IMR-90 (cell line): Measurements from ENCODE around the gene NPTX1. TPM values are rescaled to one million over a fixed set of nuclear protein-coding genes. Genes with fewer than 3 reads are reported as not detected.

Experiments
- ATAC-seq: fragments of 200-7000 bp; cut with Tn5 transposase; 2 replicates; pipeline ENCODE4 v1.9.1; 2020; ENCODE audit warnings: low read depth, mild to moderate bottlenecking, moderate library complexity
- BruUV-seq: library from RNA; stranded (reverse); fragments of 400-500 nt; replicated peaks from 2 replicates; lab custom pipeline; 2021; lab: Mats Ljungman, UMichigan
- CTCF ChIA-PET: fragments of 300-600 bp; formaldehyde crosslinking; extraction: SDS; loops from one replicate; lab custom pipeline; 2021; ENCODE audit warnings: antibody characterized with exemption; lab: Yijun Ruan, JAX
- POLR2A ChIA-PET: fragments of 300-600 bp; sonication (Branson Sonifier 250); formaldehyde crosslinking; loops from one replicate; lab custom pipeline; 2022; ENCODE audit warnings: antibody characterized with exemption; ENCODE audit not compliant: unreplicated experiment; lab: Charles Lee
- DNase-seq: peaks from one replicate; pipeline ENCODE4 v3.0.0; 2013
- H2AFZ ChIP-seq: replicated peaks from 2 replicates; pipeline ENCODE3; 2013; ENCODE audit warnings: low read length, mild to moderate bottlenecking; ENCODE audit not compliant: poor library complexity
- H2AK5ac ChIP-seq: 2 replicates; pipeline ENCODE4 v1.6.1; 2013; ENCODE audit warnings: low read depth, low read length, inconsistent platforms
- H2AK9ac ChIP-seq: replicated peaks from 2 replicates; pipeline ENCODE3; 2013; ENCODE audit warnings: mild to moderate bottlenecking, low read depth, low read length, moderate library complexity; ENCODE audit not compliant: poor library complexity
- H2BK120ac ChIP-seq: 2 replicates; pipeline ENCODE4 v1.6.1; 2013; ENCODE audit warnings: low read depth, low read length, inconsistent platforms
- H2BK15ac ChIP-seq: 3 replicates; pipeline ENCODE4 v1.6.1; 2013; ENCODE audit warnings: low read depth, low read length, inconsistent platforms
- H2BK20ac ChIP-seq: 2 replicates; pipeline ENCODE4 v1.6.1; 2013; ENCODE audit warnings: low read depth, mild to moderate bottlenecking, inconsistent platforms, low read length, moderate library complexity
- H2BK5ac ChIP-seq: 2 replicates; pipeline ENCODE4 v1.6.1; 2013; ENCODE audit warnings: mild to moderate bottlenecking, low read depth, low read length, inconsistent platforms; ENCODE audit not compliant: poor library complexity, severe bottlenecking
- H3K14ac ChIP-seq: replicated peaks from 2 replicates; pipeline ENCODE4 v1.6.1; 2013; ENCODE audit warnings: low read depth, low read length, inconsistent platforms
- H3K18ac ChIP-seq: 2 replicates; pipeline ENCODE4 v1.6.1; 2013; ENCODE audit warnings: low read depth, low read length, control low read depth
- H3K23ac ChIP-seq: 2 replicates; pipeline ENCODE4 v1.6.1; 2013; ENCODE audit warnings: low read depth, low read length, inconsistent platforms
- H3K27ac ChIP-seq: 2 replicates; pipeline ENCODE4 v1.5.1; 2013; ENCODE audit warnings: mild to moderate bottlenecking, control low read depth, low read length; ENCODE audit not compliant: insufficient read depth
- H3K27me3 ChIP-seq: 2 replicates; pipeline ENCODE4 v1.6.1; 2013; ENCODE audit warnings: low read length; ENCODE audit not compliant: control insufficient read depth, insufficient read depth
- H3K36me3 ChIP-seq: 2 replicates; pipeline ENCODE4 v1.6.1; 2013; ENCODE audit warnings: low read length, mixed read lengths; ENCODE audit not compliant: control insufficient read depth, insufficient read depth
- H3K4ac ChIP-seq: 2 replicates; pipeline ENCODE4 v1.6.1; 2013; ENCODE audit warnings: low read depth, low read length, inconsistent platforms
- H3K4me1 ChIP-seq: 2 replicates; pipeline ENCODE4 v1.6.1; 2013; ENCODE audit warnings: low read length, mixed read lengths; ENCODE audit not compliant: control insufficient read depth, insufficient read depth
- H3K4me2 ChIP-seq: 2 replicates; pipeline ENCODE4 v1.6.1; 2013; ENCODE audit warnings: low read depth, mild to moderate bottlenecking, control low read depth, low read length, moderate library complexity
- H3K4me3 ChIP-seq: 2 replicates; pipeline ENCODE4 v1.5.1; 2013; ENCODE audit warnings: low read depth, mild to moderate bottlenecking, control low read depth, low read length, moderate library complexity; ENCODE audit not compliant: insufficient read depth
- H3K56ac ChIP-seq: 2 replicates; pipeline ENCODE4 v1.6.1; 2013; ENCODE audit warnings: low read length, inconsistent platforms; ENCODE audit not compliant: insufficient read depth; ENCODE audit errors: extremely low read depth
- H3K79me1 ChIP-seq, 2 experiments: 2 replicates each; pipeline ENCODE4 v1.6.1; 2013; ENCODE audit warnings: low read length in 2 of 2, inconsistent platforms in 1 of 2, low read depth in 1 of 2
- H3K9ac ChIP-seq: 2 replicates; pipeline ENCODE4 v1.6.1; 2013; ENCODE audit warnings: low read depth, low read length, control low read depth
- H3K9me1 ChIP-seq: 2 replicates; pipeline ENCODE4 v1.6.1; 2013; ENCODE audit warnings: low read length, inconsistent platforms; ENCODE audit not compliant: insufficient read depth
- H3K9me3 ChIP-seq: 2 replicates; pipeline ENCODE4 v1.6.1; 2013; ENCODE audit warnings: low read length; ENCODE audit not compliant: control insufficient read depth, insufficient read depth
- H4K20me1 ChIP-seq: 2 replicates; pipeline ENCODE4 v1.6.1; 2013; ENCODE audit warnings: low read length, inconsistent platforms; ENCODE audit not compliant: insufficient read depth
- H4K5ac ChIP-seq: 2 replicates; pipeline ENCODE4 v1.6.1; 2013; ENCODE audit warnings: mild to moderate bottlenecking, low read depth, low read length, control low read depth
- H4K8ac ChIP-seq, 2 experiments: 2 replicates each; pipeline ENCODE4 v1.6.1; 2013; ENCODE audit warnings: low read depth in 2 of 2, low read length in 2 of 2, control low read depth in 1 of 2, inconsistent platforms in 1 of 2
- H4K91ac ChIP-seq: 2 replicates; pipeline ENCODE4 v1.6.1; 2013; ENCODE audit warnings: low read depth, low read length, inconsistent platforms; ENCODE audit not compliant: insufficient read depth
- BHLHE40 ChIP-seq: fragments of 150-350 bp; IDR thresholded peaks from 2 replicates; pipeline ENCODE4 v1.6.1; 2016; ENCODE audit warnings: mild to moderate bottlenecking, low read depth, low read length
- CHD1 ChIP-seq: IDR thresholded peaks from 2 replicates; pipeline ENCODE4 v1.6.1; 2012; ENCODE audit warnings: low read depth, low read length, improper control_type of control experiment
- FOS ChIP-seq: fragments of 150-350 bp; IDR thresholded peaks from 2 replicates; pipeline ENCODE4 v1.6.1; 2016; ENCODE audit warnings: low read depth, low read length
- MAFK ChIP-seq: IDR thresholded peaks from 2 replicates; pipeline ENCODE4 v1.6.1; 2012; ENCODE audit warnings: low read depth, low read length, improper control_type of control experiment
- MAZ ChIP-seq: IDR thresholded peaks from 2 replicates; pipeline ENCODE4 v1.6.1; 2012; ENCODE audit warnings: low read depth, mild to moderate bottlenecking, low read length, improper control_type of control experiment, moderate library complexity, borderline replicate concordance
- MXI1 ChIP-seq: IDR thresholded peaks from 2 replicates; pipeline ENCODE4 v1.6.1; 2012; ENCODE audit warnings: low read depth, mild to moderate bottlenecking, low read length, moderate library complexity, borderline replicate concordance
- RAD21 ChIP-seq: IDR thresholded peaks from 2 replicates; pipeline ENCODE4 v1.6.1; 2012; ENCODE audit warnings: low read length, improper control_type of control experiment
- RCOR1 ChIP-seq: IDR thresholded peaks from 2 replicates; pipeline ENCODE4 v1.6.1; 2012; ENCODE audit warnings: mild to moderate bottlenecking, low read length, improper control_type of control experiment; ENCODE audit not compliant: insufficient replicate concordance
- RFX5 ChIP-seq: IDR thresholded peaks from 2 replicates; pipeline ENCODE4 v1.8.0; 2012; ENCODE audit warnings: low read depth, mild to moderate bottlenecking, low read length, moderate library complexity
- SMC3 ChIP-seq: fragments of 150-350 bp; IDR thresholded peaks from 2 replicates; pipeline ENCODE4 v1.6.1; 2016; ENCODE audit warnings: low read depth, mild to moderate bottlenecking, antibody characterized with exemption, low read length, moderate library complexity
- WGBS, 2 experiments: methylation state at CpG; one replicate each; pipeline versions ENCODE4 v1.1.5 to v1.1.7; 2013; ENCODE audit warnings: missing lambda C conversion rate in 2 of 2; ENCODE audit not compliant: insufficient read length in 1 of 2; ENCODE audit errors: extremely low coverage in 2 of 2; 5-methylcytosine and 5-hydroxymethylcytosine counted together
- dilution Hi-C: fragments of 300-500 bp; cut with HindIII; formaldehyde crosslinking; loops from one replicate; pipeline ENCODE4 v1.14.3; 2018; ENCODE audit warnings: low sequenced_read_pairs; ENCODE audit not compliant: unreplicated experiment
- in situ Hi-C: fragments of 300-500 bp; cut with MboI; formaldehyde crosslinking; loops from 3 replicates; pipeline ENCODE4 v1.14.3; 2019; ENCODE audit warnings: low sequenced_read_pairs, inconsistent platforms, mixed read lengths
- intact Hi-C: fragments of 100-400 bp; cut with micrococcal nuclease; formaldehyde crosslinking; loops from 2 replicates; pipeline ENCODE4 v1.10.0; 2022
- polyA plus RNA-seq, 3 experiments: library from polyadenylated mRNA; depleted of rRNA; stranded (reverse); fragments of >200 nt; gene quantifications; 2 replicates each; pipeline ENCODE4 v1.2.3, GENCODE V29; 2012; ENCODE audit warnings: low replicate concordance in 1 of 3
- total RNA-seq: library from RNA; depleted of rRNA; stranded (reverse); fragments of >200 nt; gene quantifications from 2 replicates; pipeline ENCODE4 v1.2.3, GENCODE V29; 2012
- TF ChIP-seq, protein P1 (sequence below): conservative IDR thresholded peaks from 2 replicates; pipeline ENCODE4 v1.5.1; 2012; ENCODE audit warnings: mild to moderate bottlenecking, low read depth, low read length, improper control_type of control experiment
- TF ChIP-seq, protein P2 (sequence below): fragments of 150-350 bp; IDR thresholded peaks from 2 replicates; pipeline ENCODE4 v1.6.1; 2017; ENCODE audit warnings: mild to moderate bottlenecking, antibody characterized with exemption, low read length, low read depth

The NPTX1 gene
- total and polyA plus RNA-seq, 2 of the 4 experiments (the other 2 are of a cell fraction), result 20.8 to 39.5 TPM

- no peak for TF ChIP-seq MAZ
- TF ChIP-seq, protein P1, sequence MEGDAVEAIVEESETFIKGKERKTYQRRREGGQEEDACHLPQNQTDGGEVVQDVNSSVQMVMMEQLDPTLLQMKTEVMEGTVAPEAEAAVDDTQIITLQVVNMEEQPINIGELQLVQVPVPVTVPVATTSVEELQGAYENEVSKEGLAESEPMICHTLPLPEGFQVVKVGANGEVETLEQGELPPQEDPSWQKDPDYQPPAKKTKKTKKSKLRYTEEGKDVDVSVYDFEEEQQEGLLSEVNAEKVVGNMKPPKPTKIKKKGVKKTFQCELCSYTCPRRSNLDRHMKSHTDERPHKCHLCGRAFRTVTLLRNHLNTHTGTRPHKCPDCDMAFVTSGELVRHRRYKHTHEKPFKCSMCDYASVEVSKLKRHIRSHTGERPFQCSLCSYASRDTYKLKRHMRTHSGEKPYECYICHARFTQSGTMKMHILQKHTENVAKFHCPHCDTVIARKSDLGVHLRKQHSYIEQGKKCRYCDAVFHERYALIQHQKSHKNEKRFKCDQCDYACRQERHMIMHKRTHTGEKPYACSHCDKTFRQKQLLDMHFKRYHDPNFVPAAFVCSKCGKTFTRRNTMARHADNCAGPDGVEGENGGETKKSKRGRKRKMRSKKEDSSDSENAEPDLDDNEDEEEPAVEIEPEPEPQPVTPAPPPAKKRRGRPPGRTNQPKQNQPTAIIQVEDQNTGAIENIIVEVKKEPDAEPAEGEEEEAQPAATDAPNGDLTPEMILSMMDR, result no peak
- TF ChIP-seq FOS, result no peak
These were observed 27.5 kb upstream of the NPTX1 start (continued) for GRCh38 chr17:80503921-80504320.

DNA sequence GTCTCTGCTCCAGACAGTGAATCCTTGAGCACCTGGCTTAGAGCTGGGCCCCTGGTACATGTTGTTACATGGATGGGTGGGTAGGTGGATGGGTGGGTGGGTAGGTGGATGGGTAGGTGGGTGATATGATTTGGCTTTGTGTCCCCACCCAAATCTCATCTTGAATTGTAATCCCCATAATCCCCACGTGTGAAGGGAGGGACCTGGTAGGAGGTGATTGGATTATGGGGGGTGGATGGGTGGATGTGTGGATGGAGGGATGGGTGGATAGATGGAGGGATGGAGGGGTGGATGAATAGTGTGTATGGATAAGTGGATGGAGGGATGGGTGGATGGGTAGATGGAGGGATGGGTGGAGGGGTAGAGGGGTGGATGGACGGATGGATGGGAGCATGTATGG is 26.6 kb upstream of the NPTX1 start:
- H3K18ac ChIP-seq, result peak overlapping the region; percentile 29; the same call in 1 of the 2 replicates
- in situ Hi-C loops (no loop called here), dilution Hi-C loops (no loop called here), intact Hi-C loops (no loop called here)
- H3K4me1 ChIP-seq, result peaks cover 18% of the 10 kb centered on the region
- peak overlapping the region; percentile 71; the same call in 1 of the 2 replicates for H4K91ac ChIP-seq
- no peak overlapping the region; the same call in 1 of the 2 replicates for H3K27ac ChIP-seq
- H3K9me1 ChIP-seq, result peaks cover 13% of the 10 kb centered on the region
- H4K20me1 ChIP-seq, result no peaks in the 10 kb centered on the region
- no peak overlapping the region for H3K4me3 ChIP-seq
- no TSS peak for BruUV-seq
- no peaks in the 10 kb centered on the region for H3K36me3 ChIP-seq
- no peaks in the 10 kb centered on the region for H3K27me3 ChIP-seq
- peak overlapping the region; percentile 81 for H2BK5ac ChIP-seq
- H3K14ac ChIP-seq, result no peak overlapping the region
- H2BK20ac ChIP-seq, result peak overlapping the region; percentile 72; the same call in 1 of the 2 replicates
- no peak overlapping the region for H3K56ac ChIP-seq
- no peak overlapping the region for H4K5ac ChIP-seq
- no peaks in the 10 kb centered on the region for H3K9me3 ChIP-seq
- ATAC-seq, result no peak
- H2BK120ac ChIP-seq, result peak overlapping the region; percentile 76; the same call in 1 of the 2 replicates
- no peak overlapping the region for H2AFZ ChIP-seq
- DNase-seq, result no peak
- POLR2A ChIA-PET, result no interaction called here
- no peak overlapping the region for H3K9ac ChIP-seq
- CTCF ChIA-PET, result no interaction called here
- peak overlapping the region in 1 of 2 experiments; percentile 35; a peak in 1 of 4 replicates for H4K8ac ChIP-seq
- no peak overlapping the region for H2AK9ac ChIP-seq
- no peak overlapping the region for H2BK15ac ChIP-seq
- no peak overlapping the region for H3K23ac ChIP-seq
- peak overlapping the region; percentile 84 for H2AK5ac ChIP-seq
- WGBS, 2 experiments, result 67% methylated on average over 1 of the region's 2 CpGs; no CpG with 5 or more reads in 1 of the 2 experiments
- 0 out of 4 replicates have a peak, but pooled peaks cover 0 to 5% of the 10 kb centered on the region in 2 experiments for H3K79me1 ChIP-seq
- peak overlapping the region; percentile 5 for H3K4ac ChIP-seq
- no peak overlapping the region for H3K4me2 ChIP-seq
- TF ChIP-seq, protein P1, result no peak
- TF ChIP-seq FOS (no peak), MAFK (no peak), SMC3 (no peak), RCOR1 (no peak), RAD21 (no peak), MXI1 (no peak), MAZ (no peak), RFX5 (no peak), BHLHE40 (no peak), CHD1 (no peak)
- TF ChIP-seq, protein P2, sequence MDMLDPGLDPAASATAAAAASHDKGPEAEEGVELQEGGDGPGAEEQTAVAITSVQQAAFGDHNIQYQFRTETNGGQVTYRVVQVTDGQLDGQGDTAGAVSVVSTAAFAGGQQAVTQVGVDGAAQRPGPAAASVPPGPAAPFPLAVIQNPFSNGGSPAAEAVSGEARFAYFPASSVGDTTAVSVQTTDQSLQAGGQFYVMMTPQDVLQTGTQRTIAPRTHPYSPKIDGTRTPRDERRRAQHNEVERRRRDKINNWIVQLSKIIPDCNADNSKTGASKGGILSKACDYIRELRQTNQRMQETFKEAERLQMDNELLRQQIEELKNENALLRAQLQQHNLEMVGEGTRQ, result no peak
